Activated CD4-positive, CD25-positive, alpha-beta regulatory T cell (primary cell): ENCODE measurements around the gene ANGEL1.

Source experiments
- DNase-seq, 4 experiments: peaks; one replicate each; lab custom pipeline; 2025; lab: John Stamatoyannopoulos, UW

The ANGEL1 gene, protein sequence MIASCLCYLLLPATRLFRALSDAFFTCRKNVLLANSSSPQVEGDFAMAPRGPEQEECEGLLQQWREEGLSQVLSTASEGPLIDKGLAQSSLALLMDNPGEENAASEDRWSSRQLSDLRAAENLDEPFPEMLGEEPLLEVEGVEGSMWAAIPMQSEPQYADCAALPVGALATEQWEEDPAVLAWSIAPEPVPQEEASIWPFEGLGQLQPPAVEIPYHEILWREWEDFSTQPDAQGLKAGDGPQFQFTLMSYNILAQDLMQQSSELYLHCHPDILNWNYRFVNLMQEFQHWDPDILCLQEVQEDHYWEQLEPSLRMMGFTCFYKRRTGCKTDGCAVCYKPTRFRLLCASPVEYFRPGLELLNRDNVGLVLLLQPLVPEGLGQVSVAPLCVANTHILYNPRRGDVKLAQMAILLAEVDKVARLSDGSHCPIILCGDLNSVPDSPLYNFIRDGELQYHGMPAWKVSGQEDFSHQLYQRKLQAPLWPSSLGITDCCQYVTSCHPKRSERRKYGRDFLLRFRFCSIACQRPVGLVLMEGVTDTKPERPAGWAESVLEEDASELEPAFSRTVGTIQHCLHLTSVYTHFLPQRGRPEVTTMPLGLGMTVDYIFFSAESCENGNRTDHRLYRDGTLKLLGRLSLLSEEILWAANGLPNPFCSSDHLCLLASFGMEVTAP

DNA sequence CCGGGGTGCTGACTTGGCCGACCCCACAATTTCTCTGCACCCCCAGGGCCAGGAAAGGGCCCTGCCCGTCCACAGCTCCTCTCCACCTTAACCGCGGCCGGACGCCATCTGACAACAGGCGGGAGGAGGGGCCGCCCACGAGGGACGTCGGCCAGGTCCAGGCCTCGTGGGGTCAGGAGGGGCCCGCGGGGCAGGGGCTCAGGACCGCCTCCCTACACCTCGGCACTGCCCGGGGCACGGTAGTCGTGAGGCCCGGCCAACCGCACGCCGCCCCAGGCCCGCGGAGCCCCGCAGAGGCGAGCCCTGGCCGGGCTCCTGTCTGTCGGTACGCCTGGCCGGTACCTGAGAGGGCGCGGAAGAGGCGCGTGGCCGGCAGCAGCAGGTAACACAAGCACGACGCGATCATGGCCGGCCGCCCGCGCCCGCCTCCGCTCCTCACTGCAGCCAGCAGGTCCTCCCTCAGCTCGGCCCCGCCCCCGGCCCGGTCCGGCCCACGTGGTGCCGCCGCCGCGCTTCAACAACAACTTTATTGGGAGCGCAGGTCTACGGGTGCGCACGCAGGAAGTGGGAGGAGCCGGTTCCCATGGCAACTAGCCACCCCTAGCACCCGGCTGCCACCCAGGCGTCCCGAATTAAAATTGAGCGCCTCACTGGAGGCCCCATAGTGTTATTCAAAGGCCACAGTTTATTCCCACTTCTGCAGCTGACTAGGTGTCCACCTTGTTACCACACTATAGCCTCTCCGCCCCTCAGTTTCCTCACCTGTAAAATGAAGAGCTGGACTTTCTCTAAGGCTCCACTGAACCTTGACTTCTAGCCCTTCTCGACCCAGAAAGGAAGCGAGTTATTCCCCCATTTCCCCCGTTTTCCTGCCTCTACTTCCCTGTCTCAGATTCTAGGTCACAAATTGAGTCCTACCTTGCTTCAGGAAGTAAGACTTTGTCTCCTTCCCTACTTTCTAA is at the start of gene ANGEL1:
TSS of gene ANGEL1 (minus strand) at position 461 of the 962 bp plus-strand sequence. CDS start at position 406, 55 bp downstream.
- peak; percentile 90 to 95 (median 94) for DNase-seq

DNA sequence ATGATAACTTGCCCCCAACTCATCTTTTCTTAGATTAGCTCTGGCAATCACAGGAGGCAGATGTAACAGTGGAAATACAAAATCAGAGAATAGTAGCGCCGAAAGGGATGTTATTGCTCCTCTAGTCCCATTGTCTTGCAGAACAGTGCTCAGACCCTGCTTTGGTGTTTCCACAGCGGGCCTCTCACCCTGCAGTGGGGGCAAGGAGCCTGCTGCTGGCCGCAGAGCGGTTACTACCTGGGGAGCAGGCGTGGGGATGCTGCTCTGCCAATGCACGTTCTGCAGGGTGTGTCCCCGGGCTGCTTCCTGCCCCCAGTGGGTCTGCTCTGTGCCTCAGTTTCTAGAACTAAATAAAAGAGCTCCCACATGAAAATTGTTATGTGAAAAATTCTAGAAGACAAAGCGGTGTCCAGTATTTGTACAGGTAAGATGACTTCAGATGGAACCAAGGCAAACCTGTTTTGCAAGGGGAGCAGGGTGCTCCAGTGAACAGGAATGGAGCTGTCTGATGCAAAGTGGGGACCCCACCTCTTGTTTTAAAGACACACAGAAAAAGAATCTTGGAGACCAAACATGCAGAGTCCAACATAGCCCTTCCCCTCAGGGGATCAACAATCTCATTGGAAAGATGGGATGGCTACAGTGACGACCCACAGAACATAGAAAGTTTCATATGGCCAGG is 49.0 kb upstream of the ANGEL1 start:
- DNase-seq = no peak

DNA sequence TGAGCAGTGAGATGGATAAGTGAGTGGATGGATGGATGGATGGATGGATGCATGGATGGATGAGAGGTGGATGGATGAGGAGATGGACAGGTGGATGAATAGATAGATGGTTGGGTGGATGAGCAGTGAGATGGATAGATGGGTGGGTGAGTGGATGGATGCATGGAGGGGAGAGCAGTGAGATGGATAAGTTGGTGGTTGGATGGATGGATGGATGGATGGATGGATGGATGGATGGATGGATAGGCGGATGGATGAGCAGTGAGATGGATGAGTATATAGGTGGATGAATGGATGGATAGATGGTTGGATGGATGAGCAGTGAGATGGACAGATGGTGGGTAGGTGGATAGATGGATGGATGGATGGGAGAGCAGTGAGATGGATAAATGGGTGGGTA is 44.1 kb upstream of the ANGEL1 start:
- DNase-seq = no peak

DNA sequence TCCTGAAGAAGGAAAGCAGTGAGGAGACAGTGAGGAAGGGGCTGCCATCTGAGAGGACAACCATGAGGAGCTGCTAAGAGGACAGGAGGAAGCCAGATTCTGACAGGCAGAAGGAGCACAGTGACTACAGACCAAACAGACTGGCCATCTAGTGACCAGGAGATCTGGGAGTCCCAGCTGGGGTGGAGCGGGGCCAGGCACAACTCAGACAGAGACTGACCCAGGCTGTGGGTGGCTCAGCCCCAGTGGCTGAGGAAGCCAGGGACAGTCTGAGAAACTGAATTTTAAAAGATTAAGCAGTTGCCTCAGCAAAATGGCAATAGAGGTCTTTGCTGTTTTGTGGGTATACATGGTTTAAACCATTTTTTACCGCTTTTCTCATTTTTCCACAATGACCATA is 42.4 kb upstream of the ANGEL1 start:
- DNase-seq = no peak

DNA sequence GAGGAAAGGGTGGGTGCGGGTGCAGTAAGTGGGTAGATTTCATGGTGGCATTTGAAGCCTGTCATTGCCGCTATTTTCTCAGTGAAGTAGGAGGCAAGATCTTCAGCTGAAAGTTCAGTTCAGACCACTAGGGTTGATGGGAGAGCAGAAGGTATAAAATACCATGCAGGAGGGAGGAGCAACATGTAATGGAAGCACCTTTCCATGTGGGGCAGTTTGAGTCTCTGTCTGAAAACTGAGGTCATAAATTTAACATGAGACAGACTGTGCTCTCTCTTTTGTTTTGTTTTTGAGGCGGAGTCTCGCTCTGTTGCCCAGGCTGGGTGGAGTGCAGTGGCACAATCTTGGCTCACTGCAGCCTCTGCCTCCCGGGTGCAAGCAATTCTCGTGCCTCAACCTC is 36.2 kb upstream of the ANGEL1 start:
- no peak for DNase-seq

DNA sequence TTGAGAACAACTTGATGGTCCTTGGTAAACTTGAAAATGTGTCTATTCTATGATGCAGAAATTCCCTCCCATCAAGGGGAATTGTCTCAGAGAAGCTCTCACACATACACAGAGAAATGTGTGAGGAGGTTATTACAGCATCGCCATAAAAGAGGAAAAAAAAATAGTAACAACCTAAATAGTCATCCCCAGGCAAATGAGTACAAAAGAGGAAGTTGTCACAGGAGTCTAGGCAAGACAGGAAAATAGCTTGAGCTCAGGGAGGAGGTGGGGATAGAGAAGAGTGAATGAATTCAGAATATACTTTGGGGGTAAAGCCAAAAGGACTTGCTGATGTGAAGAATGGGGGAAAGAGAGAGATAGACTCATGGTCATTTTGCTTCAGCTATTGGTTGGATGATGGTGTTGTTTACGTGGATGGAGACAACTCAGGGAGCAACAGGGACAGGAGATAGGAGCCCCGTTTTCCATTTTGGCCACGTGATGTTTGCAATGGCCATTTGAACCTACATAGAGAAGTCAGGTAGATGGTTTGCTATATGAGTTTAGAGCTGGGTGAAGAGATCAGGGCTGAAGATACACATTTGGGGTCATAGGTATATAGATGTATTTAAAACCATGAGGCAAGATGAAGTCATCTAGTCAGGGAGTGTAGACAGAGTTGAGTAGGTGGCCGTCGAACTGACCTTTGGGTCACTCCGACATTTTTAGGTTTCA is 33.8 kb upstream of the ANGEL1 start:
- no peak for DNase-seq

DNA sequence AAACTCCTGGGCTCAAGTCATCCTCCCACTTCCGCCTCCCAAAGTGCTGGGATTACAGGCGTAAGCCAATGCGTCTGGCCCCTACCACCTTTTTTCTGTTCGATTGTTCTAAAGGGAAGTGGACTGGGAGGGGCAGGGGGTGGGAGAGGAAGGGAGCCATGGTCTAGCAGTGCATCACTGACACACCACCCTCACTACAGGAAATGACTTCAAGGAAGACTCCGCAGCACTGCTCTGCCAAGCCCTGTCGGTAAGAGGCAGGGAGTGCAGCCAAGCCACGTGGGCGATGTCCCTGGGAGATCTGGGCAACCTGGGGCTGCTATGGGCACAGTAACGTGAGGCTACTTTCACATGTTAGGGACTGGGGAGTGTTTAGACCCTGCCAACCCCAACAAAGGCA is 31.5 kb upstream of the ANGEL1 start:
- DNase-seq = peak in 3 of 4 experiments; percentile 8 to 36 (median 9)

DNA sequence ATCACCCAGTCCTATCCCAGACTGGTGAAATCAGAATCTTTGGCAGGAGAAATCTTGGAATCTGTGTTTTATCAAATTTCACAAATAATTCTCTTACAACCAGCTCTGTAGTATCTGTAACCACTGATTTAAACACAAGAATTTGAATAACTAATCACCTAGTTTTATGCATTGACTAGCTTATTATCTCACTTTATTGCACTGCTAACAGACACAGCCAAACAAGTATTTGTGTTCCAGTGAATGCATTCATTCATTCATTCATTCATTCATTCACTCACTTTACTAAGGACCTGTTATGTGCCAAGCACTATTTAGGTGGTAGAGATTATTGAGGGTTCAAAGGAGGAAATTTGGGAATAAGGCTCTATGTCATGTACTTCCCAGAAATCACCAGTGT is 29.7 kb upstream of the ANGEL1 start:
- DNase-seq = no peak

DNA sequence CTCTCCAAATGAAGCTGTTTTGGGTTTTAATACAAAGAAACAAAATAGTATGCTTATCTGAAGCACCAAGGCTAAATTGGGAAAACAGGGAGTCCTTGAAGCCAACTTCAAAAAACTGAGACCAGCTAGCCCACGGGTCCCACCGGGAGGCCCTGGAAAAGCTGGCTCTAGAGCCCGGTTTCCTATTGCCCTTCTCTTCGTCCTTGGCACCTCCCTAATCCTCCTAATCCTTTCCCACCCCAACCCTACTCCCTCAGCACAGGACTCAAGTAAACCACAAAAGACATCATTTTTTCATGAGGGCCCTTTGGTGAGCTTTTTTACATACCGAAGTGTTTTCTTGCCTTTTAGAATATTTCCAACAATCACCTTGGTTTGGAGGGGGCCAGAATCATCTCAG is 24.8 kb upstream of the ANGEL1 start:
- no peak for DNase-seq

DNA sequence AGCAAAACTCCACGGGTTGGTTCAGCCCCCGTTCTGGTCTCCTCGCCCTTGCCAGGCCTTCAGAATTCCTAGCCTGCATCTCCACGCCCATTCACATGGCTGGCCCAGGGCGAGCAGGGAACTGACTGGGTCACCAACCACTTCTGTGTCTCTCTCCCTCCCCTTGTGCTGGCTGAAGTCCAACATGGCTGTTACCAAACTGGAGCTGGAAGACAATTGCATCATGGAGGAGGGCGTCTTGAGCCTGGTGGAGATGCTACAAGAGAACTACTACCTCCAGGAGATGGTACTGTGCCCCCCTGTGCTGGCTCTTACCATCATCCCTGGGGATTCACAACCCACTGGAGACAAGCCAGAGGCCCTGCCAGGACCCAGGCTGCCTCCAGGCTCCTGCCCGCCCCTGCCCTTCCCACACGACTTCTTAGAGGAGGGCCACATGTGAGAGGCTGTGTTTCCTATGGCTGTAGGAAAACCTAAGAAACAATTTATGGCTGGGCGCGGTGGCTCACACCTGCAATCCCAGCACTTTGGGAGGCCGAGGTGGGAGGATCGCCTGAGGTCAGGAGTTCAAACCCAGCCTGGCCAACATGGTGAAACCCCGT is 23.4 kb upstream of the ANGEL1 start:
- DNase-seq = no peak

DNA sequence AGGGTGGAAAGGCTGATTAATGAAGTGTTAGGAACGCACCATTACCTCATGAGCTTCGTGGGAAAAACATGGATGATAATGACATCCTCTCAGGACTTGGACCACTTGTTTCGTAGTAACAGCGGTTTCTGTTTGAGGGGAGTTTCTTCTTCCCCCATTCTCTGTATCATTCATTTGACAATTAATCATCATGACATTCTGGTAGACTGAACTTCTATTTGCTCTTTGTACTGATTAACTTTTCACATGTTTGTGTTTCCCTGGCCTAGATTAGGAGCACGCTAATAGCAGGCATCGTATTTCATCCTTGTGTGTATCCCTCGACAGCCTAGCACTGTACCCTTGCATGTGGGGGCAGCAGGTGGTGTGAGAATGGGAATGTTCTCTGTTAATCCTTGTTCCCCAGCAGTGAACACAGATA is 21.6 kb upstream of the ANGEL1 start:
- no peak for DNase-seq

DNA sequence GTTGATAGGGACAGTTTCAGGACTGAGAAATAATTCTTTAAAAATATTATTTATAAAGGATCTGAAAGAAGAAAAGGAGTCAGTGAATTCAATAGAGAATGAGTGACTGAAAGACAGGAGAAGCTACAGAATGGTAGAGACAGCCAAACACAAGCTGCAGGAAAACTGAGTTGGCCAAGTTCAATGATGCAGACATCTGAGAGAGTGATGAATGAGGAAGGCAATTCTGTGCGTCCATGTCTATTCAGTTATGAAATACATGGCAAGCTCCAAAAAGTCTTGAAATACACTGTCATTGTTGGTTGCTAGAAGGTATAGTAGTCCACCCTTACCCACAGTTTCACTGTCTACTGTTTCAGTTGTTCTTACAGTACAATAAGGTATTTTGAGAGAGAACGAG is 20.3 kb upstream of the ANGEL1 start:
- no peak for DNase-seq

DNA sequence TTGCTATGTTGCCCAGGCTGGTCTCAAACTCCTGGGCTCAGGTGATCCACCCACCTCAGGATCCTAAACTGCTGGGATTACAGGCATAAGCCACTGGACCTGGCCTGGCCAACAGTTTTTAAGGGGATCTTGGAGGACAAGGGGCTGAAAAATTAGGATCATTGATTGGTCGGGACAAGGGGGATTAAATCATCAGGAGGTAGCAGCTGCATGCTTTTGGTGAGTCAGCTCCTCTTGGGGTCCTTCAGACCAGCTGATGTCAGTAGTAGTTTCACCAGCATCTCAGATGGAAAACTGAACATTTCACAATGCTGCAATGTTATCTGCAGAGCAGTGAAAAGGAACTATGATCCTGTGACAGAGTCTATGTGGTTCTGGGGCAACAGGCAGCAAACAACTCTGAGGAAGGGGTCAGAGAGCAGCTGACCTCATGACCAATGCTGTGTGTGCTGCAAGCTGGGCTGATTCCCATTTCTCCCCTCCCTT is 19.9 kb upstream of the ANGEL1 start:
- no peak for DNase-seq

DNA sequence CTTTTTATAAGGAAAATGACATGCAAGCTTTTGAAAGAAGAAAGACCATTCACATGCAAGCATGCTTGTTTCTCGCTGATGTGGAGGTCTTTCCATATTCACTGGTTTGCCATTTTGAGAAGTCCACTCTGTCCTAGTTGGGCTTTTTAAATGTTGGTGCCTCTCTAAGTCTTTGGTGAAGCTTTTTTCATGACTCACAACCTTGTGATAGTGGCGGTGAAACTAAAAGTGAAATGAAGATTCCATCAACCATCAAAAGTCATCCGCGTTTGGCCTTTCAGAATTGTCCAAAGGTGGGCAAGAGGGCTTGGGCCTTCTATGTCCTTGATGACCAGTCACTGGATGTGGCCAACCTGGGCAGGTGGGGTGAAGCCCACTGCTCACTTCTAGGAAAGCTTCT is 17.9 kb upstream of the ANGEL1 start:
- no peak for DNase-seq

DNA sequence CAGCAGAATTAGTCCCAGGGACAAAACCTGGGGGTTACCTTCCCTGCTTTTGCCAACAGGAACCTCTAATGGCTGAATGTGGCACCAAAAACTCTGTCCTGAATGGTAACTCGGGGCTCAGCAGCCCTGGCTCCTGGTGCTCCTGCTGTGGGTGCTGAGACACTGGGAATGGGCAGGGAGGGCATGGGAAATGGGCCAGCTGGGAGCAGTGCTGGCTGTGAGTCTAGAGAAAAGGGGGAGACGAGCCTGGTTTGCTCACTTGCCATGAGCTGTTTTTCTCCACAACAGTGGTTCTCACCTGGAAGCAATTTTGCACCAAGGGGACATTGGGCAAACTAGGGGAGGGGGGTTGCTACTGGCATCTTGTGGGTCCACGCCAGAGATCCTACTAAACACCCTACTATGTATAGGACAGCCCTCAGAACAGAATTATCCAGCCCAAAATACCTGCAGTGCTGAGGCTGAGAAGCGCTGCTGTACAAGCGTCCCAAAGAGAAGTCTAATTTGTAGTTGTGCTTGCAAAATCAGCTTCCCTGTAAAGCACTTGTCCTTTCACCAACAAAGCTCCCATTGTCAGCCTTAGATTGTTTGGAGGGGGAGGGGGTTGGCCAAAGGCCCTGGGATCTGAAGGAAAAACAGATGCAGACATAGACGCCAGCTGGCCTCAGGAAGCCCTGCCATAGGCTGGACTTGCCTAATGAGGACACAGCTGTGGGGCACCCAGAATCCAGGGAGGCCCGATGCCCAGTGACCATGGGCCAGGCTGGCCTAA is 17.2 kb upstream of the ANGEL1 start:
- DNase-seq = no peak

DNA sequence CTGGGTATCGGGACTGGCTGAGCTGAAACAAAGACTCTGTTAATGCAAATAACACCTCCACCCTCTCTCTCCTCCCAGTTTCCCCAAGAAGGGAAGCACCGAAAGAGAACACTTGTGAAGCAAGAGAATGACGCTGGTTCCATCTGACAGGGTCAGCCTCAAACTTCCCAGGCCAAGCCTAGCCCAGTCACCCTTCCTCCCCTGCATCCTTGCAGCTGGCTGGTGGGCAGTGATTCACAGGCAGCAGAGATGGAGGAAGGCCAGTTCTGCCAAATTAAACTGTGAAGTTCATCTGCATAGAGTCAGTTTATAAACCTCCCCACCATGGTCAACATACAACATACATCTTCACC is 16.3 kb upstream of the ANGEL1 start:
- DNase-seq = no peak

DNA sequence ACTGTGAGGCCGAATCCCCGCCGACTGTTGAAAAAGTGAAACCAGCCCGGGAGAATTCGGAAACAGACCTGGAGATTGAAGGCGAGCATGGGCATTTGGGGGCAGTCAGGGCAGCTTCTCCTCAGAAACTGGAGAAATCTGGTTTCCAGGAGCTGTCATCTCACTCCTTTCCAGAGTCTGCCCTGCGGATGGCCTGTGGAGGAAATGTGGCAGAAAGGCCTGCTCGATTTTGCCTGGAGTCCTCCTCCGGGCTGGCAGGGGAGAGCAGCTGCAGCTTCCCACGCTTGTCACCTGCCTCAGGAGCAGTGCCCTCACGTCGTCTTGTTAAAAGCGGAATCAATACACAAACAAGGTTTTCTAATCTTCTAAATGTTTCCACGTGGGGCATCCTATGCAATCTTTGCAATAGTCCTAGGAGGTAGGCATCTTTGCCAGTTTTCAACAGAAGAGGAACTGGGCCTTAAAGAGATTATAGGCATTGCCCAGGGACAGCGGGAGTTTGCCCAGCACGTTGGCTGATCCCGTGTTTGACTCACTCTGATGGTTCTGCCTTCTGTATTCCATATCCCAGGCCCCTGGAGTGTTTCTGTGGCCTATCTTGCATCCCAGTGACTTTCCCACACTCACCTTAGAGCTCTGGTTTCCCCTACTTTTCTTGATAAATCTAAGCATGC is 15.8 kb upstream of the ANGEL1 start:
- no peak for DNase-seq

DNA sequence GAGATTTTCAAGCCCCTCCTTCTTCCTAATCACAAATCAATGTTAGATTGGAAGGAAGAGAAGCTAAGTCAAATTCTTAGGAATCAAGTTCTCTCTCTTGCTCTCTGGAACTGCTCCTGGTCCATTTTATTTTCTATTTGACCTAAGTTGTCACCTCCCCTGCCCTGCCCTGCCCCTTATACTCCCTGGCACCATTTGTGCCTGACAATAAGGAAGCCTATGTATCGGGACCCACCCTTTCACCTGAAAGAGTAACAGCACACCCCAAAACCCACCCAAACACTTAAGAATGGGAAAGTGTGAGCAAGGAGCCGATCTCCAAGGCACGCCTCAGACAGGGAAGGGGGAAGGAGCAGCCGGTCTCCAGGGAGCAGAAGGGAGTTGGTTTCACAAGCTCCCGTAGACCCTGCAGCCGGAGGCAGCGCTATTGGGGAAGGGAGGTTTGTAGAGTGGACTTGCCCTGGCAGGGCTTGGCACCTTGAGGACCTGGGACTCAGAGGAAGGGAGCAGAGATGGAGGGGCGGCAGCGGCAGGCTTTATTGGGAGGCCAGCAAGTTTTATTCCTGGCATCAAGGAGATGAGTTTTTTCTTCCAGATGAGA is 15.1 kb upstream of the ANGEL1 start:
- DNase-seq = no peak

DNA sequence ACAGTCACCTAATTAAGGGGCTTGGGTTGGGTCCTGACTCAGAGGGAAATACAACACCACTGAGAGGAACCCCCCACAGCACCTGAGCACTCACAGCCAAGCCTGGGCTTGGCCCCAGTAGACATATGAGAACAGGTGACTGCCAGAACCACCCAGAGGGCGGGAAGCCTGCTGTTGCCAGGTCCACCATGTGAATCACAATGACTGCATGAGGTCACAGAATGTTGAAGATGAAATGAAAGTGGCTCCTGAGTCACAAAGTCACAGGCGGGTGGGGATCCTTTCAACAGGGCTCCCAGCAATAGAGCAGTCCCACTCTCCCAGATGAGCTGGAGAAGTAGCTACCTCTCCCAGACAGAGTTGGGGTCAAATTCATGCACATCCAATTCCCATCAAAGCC is 13.4 kb upstream of the ANGEL1 start, which contains the start of gene LRRC74A:
TSS of gene LRRC74A (plus strand) at position 287 of the 400 bp plus-strand sequence. CDS start 290 bp downstream, outside the sequence.
- DNase-seq = no peak
